Inflammatory macrophage (primary cell): Measurements from ENCODE around the gene GLIPR1L2.
A peak's percentile ranks its signal among the peaks of the same experiment; 100 is the strongest.
"Not testable (repeated sequence)": the region's sequence is repeated elsewhere in the genome, so short reads cannot be mapped to it uniquely, and the experiment has no call there.

ENCODE experiments used
- DNase-seq, 2 donors: peaks; one replicate each; pipeline ENCODE4 v3.0.0-alpha.2; 2020 to 2022

The GLIPR1L2 gene

GRCh38 chr12:75437564-75437963, 46.7 kb downstream of the GLIPR1L2 start:
- peak; percentile 66 to 68 for DNase-seq

- peak in 1 of 2 donors; percentile 6 for DNase-seq
Observed at GRCh38 chr12:75438059-75438754, 47.3 kb downstream of the GLIPR1L2 start.

GRCh38 chr12:75439048-75439447, 48.2 kb downstream of the GLIPR1L2 start:
- DNase-seq = no peak

- no peak for DNase-seq
Observed at GRCh38 chr12:75439930-75440329, 49.0 kb downstream of the GLIPR1L2 start.

- not testable (repeated sequence) for DNase-seq
Observed at GRCh38 chr12:75441687-75442449, 51.0 kb downstream of the GLIPR1L2 start.

GRCh38 chr12:75442454-75442853, 51.6 kb downstream of the GLIPR1L2 start:
- DNase-seq = not testable (repeated sequence)

- no peak for DNase-seq
Observed at GRCh38 chr12:75443709-75444108, 52.8 kb downstream of the GLIPR1L2 start.

- peak; percentile 9 to 34 for DNase-seq
Observed at GRCh38 chr12:75444429-75445136, 53.7 kb downstream of the GLIPR1L2 start.

GRCh38 chr12:75445137-75445507, 54.2 kb downstream of the GLIPR1L2 start:
- not testable (repeated sequence) for DNase-seq

GRCh38 chr12:75446857-75447256, 56.0 kb downstream of the GLIPR1L2 start:
- DNase-seq = no peak

GRCh38 chr12:75447691-75448393, 57.0 kb downstream of the GLIPR1L2 start:
- DNase-seq = no peak

- DNase-seq = no peak
Observed at GRCh38 chr12:75452675-75453330, 61.9 kb downstream of the GLIPR1L2 start.

GRCh38 chr12:75455839-75456238, 65.0 kb downstream of the GLIPR1L2 start:
- no peak for DNase-seq

- DNase-seq = peak in 1 of 2 donors; percentile 37
Observed at GRCh38 chr12:75457191-75457590, 66.3 kb downstream of the GLIPR1L2 start.

- not testable (repeated sequence) for DNase-seq
Observed at GRCh38 chr12:75457866-75458265, 67.0 kb downstream of the GLIPR1L2 start.

- DNase-seq = no peak
Observed at GRCh38 chr12:75459755-75460154, 68.9 kb downstream of the GLIPR1L2 start.

GRCh38 chr12:75460204-75460603, 69.3 kb downstream of the GLIPR1L2 start:
- no peak for DNase-seq

- DNase-seq = peak; percentile 80 to 92
Observed at GRCh38 chr12:75471902-75472890, 81.3 kb downstream of the GLIPR1L2 start.

GRCh38 chr12:75474116-75474515, 83.2 kb downstream of the GLIPR1L2 start:
- DNase-seq = no peak

GRCh38 chr12:75476071-75476470, 85.2 kb downstream of the GLIPR1L2 start:
- peak; percentile 57 to 69 for DNase-seq

GRCh38 chr12:75477137-75477536, 86.2 kb downstream of the GLIPR1L2 start:
- DNase-seq = no peak
